Upper lobe of left lung (tissue), 6 donors: ENCODE data around the gene MED27. TPM values are rescaled to one million over a fixed set of nuclear protein-coding genes. Genes with fewer than 3 reads are reported as not detected.

Source experiments
- ATAC-seq, 2 donors: fragments of 200-7000 bp; cut with Tn5 transposase; one replicate each; pipeline ENCODE4 v1.9.1; 2022; ENCODE audit warnings: mild to moderate bottlenecking in 2 of 2, moderate library complexity in 2 of 2; ENCODE audit not compliant: low FRiP score in 2 of 2
- DNase-seq, 2 donors: peaks; one replicate each; pipeline ENCODE4 v3.0.0-alpha.2; 2019 to 2020
- H3K27ac ChIP-seq, 4 donors: fragments of 200-600 bp; sonication (generic); one replicate each; pipeline ENCODE4 v1.5.1; 2016 to 2019
- H3K27me3 ChIP-seq, 4 donors: fragments of 200-600 bp; sonication (generic); one replicate each; pipeline ENCODE4 v1.5.1; 2017 to 2019
- H3K36me3 ChIP-seq, 4 donors: fragments of 200-600 bp; sonication (generic); one replicate each; pipeline ENCODE4 v1.5.1; 2016 to 2019
- H3K4me1 ChIP-seq, 4 donors: fragments of 200-600 bp; sonication (generic); one replicate each; pipeline ENCODE4 v1.5.1; 2018 to 2019
- H3K4me3 ChIP-seq, 4 donors: fragments of 200-600 bp; sonication (generic); one replicate each; pipeline ENCODE4 v1.5.1; 2017 to 2019; ENCODE audit warnings: mild to moderate bottlenecking in 2 of 4, moderate library complexity in 1 of 4
- H3K9me3 ChIP-seq, 4 donors: fragments of 200-600 bp; sonication (generic); one replicate each; pipeline ENCODE4 v1.5.1; 2018 to 2019
- CTCF ChIP-seq, 6 experiments: fragments of 450-650 bp in 4 of 6; fragments of 200-600 bp in 2 of 6; sonication (generic) in 2 of 6; IDR thresholded peaks; one replicate each; pipeline ENCODE4 v1.5.1; 2016 to 2019; ENCODE audit warnings: antibody characterized with exemption in 6 of 6
- EP300 ChIP-seq, 4 donors: sonication (generic); formaldehyde crosslinking; IDR thresholded peaks; one replicate each; pipeline ENCODE4 v1.5.1; 2017; ENCODE audit warnings: antibody characterized with exemption in 4 of 4, control low read depth in 2 of 4
- POLR2A ChIP-seq, 4 donors: fragments of 450-650 bp; IDR thresholded peaks; one replicate each; pipeline ENCODE4 v1.5.1; 2016 to 2017; ENCODE audit warnings: antibody characterized with exemption in 4 of 4, mild to moderate bottlenecking in 2 of 4
- POLR2AphosphoS5 ChIP-seq, 2 donors: sonication (generic); formaldehyde crosslinking; IDR thresholded peaks; one replicate each; pipeline ENCODE4 v1.5.1; 2017; ENCODE audit warnings: antibody characterized with exemption in 2 of 2
- WGBS, 2 donors: methylation state at CpG; one replicate each; pipeline ENCODE4 v1.1.5; 2017 to 2018; 5-methylcytosine and 5-hydroxymethylcytosine counted together
- total RNA-seq, 6 donors: library from RNA; depleted of rRNA in 4 of 6; stranded (reverse); fragments of >200 nt in 4 of 6; gene quantifications; one replicate each; pipeline versions ENCODE4 v1.1.0 to v1.2.1, GENCODE V29; 2016 to 2021
- donor health status: DM: no; HTN: no; CAD: no; lungs with moderate emphysema.
- donor health status: DM: no; HTN: yes; CAD: no; lungs with severe emphysema.

Gene MED27
- total RNA-seq, 6 donors from 2014 or later = 4.9 to 24.2 (median 17.1) TPM

- no peaks in the 10 kb centered on the region for H3K36me3 ChIP-seq
- H3K27me3 ChIP-seq = no peaks in the 10 kb centered on the region
- ATAC-seq (no peak), DNase-seq (no peak)
- H3K9me3 ChIP-seq = no peaks in the 10 kb centered on the region
- H3K4me1 ChIP-seq = peaks cover 0 to 5% (median 0%) of the 10 kb centered on the region in 4 donors
- WGBS, 2 donors = 91% methylated on average over 6 of the region's 6 CpGs; no CpG with 5 or more reads in 1 of the 2 donors
- no peak for TF ChIP-seq EP300 (IDR thresholded peaks at IDR 0.05)
- TF ChIP-seq POLR2A (IDR thresholded peaks at IDR 0.05) = no peak
- no peak for TF ChIP-seq CTCF (IDR thresholded peaks at IDR 0.05)
- TF ChIP-seq POLR2AphosphoS5 (IDR thresholded peaks at IDR 0.05) = no peak
- no peak overlapping the region for H3K27ac ChIP-seq
- no peak overlapping the region for H3K4me3 ChIP-seq
Observed at GRCh38 chr9:131814707-131815106, 265.0 kb downstream of the MED27 start.

- 77 to 80% methylated on average over 9 of the region's 9 CpGs for WGBS, 2 donors
- DNase-seq (no peak), ATAC-seq (no peak)
- H3K4me3 ChIP-seq = no peak overlapping the region
- H3K36me3 ChIP-seq = no peaks in the 10 kb centered on the region
- no peak for TF ChIP-seq POLR2AphosphoS5 (IDR thresholded peaks at IDR 0.05)
- TF ChIP-seq EP300 (IDR thresholded peaks at IDR 0.05) = no peak
- TF ChIP-seq CTCF (IDR thresholded peaks at IDR 0.05) = no peak
- TF ChIP-seq POLR2A (IDR thresholded peaks at IDR 0.05) = no peak
- no peak overlapping the region for H3K27ac ChIP-seq
- no peaks in the 10 kb centered on the region for H3K27me3 ChIP-seq
- H3K9me3 ChIP-seq = no peaks in the 10 kb centered on the region
- H3K4me1 ChIP-seq = peaks cover 0 to 1% (median 0%) of the 10 kb centered on the region in 4 donors
Observed at GRCh38 chr9:131813116-131813515, 266.6 kb downstream of the MED27 start.

DNA sequence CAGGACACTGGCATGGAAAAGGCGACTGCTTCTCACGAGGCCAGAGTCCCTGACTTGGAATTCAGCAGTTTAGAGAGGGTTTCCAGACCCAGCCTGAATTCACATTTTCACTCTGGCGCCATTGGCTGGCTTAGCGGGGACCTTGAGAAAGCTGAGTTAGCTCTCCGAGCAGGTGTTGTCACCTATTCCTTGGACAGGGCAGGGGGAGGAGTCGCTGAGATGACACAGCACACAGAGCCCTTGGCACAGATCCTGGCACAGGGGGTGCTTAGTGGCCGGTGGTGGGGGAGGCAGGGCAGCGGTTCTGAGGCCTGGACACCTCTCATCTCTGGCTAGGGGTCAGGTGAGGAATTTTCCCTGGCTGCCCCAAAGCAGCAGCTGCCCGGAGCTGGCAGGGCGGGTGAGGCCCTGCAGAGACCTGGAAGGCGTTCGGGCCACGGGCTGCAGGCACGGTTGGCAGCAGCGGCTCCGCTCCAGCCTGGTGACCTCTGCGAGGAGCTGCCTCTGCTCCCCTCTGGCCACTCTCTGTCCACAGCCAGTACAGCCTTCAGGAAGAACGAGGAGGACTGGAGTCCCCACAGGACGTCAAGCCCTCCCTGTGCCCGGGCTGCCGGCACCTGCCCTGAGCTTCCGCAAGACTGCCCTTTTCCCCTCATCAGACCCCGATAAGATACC, 267.4 kb downstream of the MED27 start:
- Histone ChIP-seq H3K27me3 (no peaks in the 10 kb centered on the region), H3K4me3 (no peak overlapping the region), H3K4me1 (peaks cover 0 to 4% (median 0%) of the 10 kb centered on the region in 4 donors), H3K36me3 (no peaks in the 10 kb centered on the region), H3K9me3 (no peaks in the 10 kb centered on the region), H3K27ac (no peak overlapping the region)
- DNase-seq (peak in 1 of 2 donors; percentile 66), ATAC-seq (no peak)
- 82 to 89% methylated on average over 14 to 21 of the region's 23 CpGs for WGBS, 2 donors
- TF ChIP-seq EP300 (IDR thresholded peaks at IDR 0.05) = no peak
- TF ChIP-seq POLR2AphosphoS5 (IDR thresholded peaks at IDR 0.05) = no peak
- TF ChIP-seq POLR2A (IDR thresholded peaks at IDR 0.05) = no peak
- no peak for TF ChIP-seq CTCF (IDR thresholded peaks at IDR 0.05)

GRCh38 chr9:131811405-131811804, 268.3 kb downstream of the MED27 start:
- no peaks in the 10 kb centered on the region for H3K9me3 ChIP-seq
- H3K4me3 ChIP-seq = no peak overlapping the region
- no peaks in the 10 kb centered on the region for H3K27me3 ChIP-seq
- no peaks in the 10 kb centered on the region for H3K36me3 ChIP-seq
- DNase-seq (no peak), ATAC-seq (no peak)
- H3K27ac ChIP-seq = no peak overlapping the region
- TF ChIP-seq POLR2A (IDR thresholded peaks at IDR 0.05) (no peak), POLR2AphosphoS5 (IDR thresholded peaks at IDR 0.05) (no peak), CTCF (IDR thresholded peaks at IDR 0.05) (no peak), EP300 (IDR thresholded peaks at IDR 0.05) (no peak)
- peaks cover 0 to 4% (median 0%) of the 10 kb centered on the region in 4 donors for H3K4me1 ChIP-seq
- WGBS, 2 donors = 82 to 89% methylated on average over 11 of the region's 11 CpGs
